ENCODE results near the gene MCC.

The MCC gene

GRCh38 chr5:113166852-113167366, 321.3 kb downstream of the MCC start:
- intact Hi-C loops (cut with DNase I) = no loop called here
- no peak for DNase-seq

GRCh38 chr5:113166261-113166660, 322.0 kb downstream of the MCC start:
- DNase-seq = no peak
- intact Hi-C loops (cut with DNase I) = no loop called here

- no peak for DNase-seq
- intact Hi-C loops (cut with DNase I) = no loop called here
Measured at GRCh38 chr5:113164021-113164420, 324.2 kb downstream of the MCC start.

- DNase-seq = no peak
- intact Hi-C loops (cut with DNase I) = no loop called here
Measured at GRCh38 chr5:113163328-113163727, 324.9 kb downstream of the MCC start.

GRCh38 chr5:113162770-113163169, 325.5 kb downstream of the MCC start:
- intact Hi-C loops (cut with DNase I) = no loop called here
- no peak for DNase-seq

- intact Hi-C loops (cut with DNase I) = no loop called here
- no peak for DNase-seq
Measured at GRCh38 chr5:113162208-113162607, 326.0 kb downstream of the MCC start.

- intact Hi-C loops (cut with DNase I) = no loop called here
- no peak for DNase-seq
Measured at GRCh38 chr5:113161806-113162205, 326.4 kb downstream of the MCC start.

GRCh38 chr5:113157886-113158285, 330.4 kb downstream of the MCC start:
- intact Hi-C loops (cut with DNase I) = no loop called here
- no peak for DNase-seq

- DNase-seq = no peak
- intact Hi-C loops (cut with DNase I) = no loop called here
Measured at GRCh38 chr5:113156271-113156877, 331.9 kb downstream of the MCC start.

GRCh38 chr5:113153512-113154097, 334.6 kb downstream of the MCC start:
- intact Hi-C loops (cut with DNase I) = no loop called here
- DNase-seq = no peak

- intact Hi-C loops (cut with DNase I) = no loop called here
- DNase-seq = no peak
Measured at GRCh38 chr5:113152380-113152740, 335.9 kb downstream of the MCC start.

GRCh38 chr5:113151641-113152379, 336.4 kb downstream of the MCC start:
- intact Hi-C loops (cut with DNase I) = no loop called here
- no peak for DNase-seq

- no peak for DNase-seq
- intact Hi-C loops (cut with DNase I) = no loop called here
Measured at GRCh38 chr5:113150821-113151220, 337.4 kb downstream of the MCC start.

GRCh38 chr5:113150221-113150620, 338.0 kb downstream of the MCC start:
- intact Hi-C loops (cut with DNase I) = no loop called here
- DNase-seq = no peak

GRCh38 chr5:113147537-113147936, 340.7 kb downstream of the MCC start:
- intact Hi-C loops (cut with DNase I) = no loop called here
- DNase-seq = no peak

- no peak for DNase-seq
- intact Hi-C loops (cut with DNase I) = no loop called here
Measured at GRCh38 chr5:113147101-113147508, 341.1 kb downstream of the MCC start.

GRCh38 chr5:113145757-113146387, 342.4 kb downstream of the MCC start:
- intact Hi-C loops (cut with DNase I) = no loop called here

GRCh38 chr5:113142186-113142585, 346.1 kb downstream of the MCC start:
- intact Hi-C loops (cut with DNase I) = no loop called here
- no peak for DNase-seq

More at GRCh38 chr5:113145757-113146387, 342.4 kb downstream of the MCC start:
- no peak for DNase-seq

GRCh38 chr5:113140837-113141671, 347.2 kb downstream of the MCC start:
- DNase-seq = no peak
- intact Hi-C loops (cut with DNase I) = no loop called here

- no peak for DNase-seq
- intact Hi-C loops (cut with DNase I) = no loop called here
Measured at GRCh38 chr5:113133211-113133975, 354.9 kb downstream of the MCC start.

Measured in posterior cingulate gyrus (tissue), 11 donors.